GM12878 (cell line): ENCODE data around the gene ZSCAN20. TPM values are rescaled to one million over a fixed set of nuclear protein-coding genes. Genes with fewer than 3 reads are reported as not detected.
A peak's percentile ranks its signal among the peaks of the same experiment; 100 is the strongest.

ENCODE experiments used
- CHD2 ChIP-seq: IDR thresholded peaks from 2 replicates; pipeline ENCODE4 v1.6.1; 2011; ENCODE audit warnings: low read depth, low read length, improper control_type of control experiment, borderline replicate concordance
- CREM ChIP-seq: IDR thresholded peaks from 2 replicates; pipeline ENCODE4 v1.6.1; 2014; ENCODE audit warnings: antibody characterized with exemption, low read depth
- EED ChIP-seq: sonication (generic); IDR thresholded peaks from 2 replicates; pipeline ENCODE4 v1.6.1; 2016; ENCODE audit warnings: antibody characterized with exemption, low read depth
- EGR1 ChIP-seq, 2 experiments: IDR thresholded peaks; 1 replicate in 1 of 2; 2 replicates in 1 of 2; pipeline ENCODE4 v1.6.1; 2011 to 2012; ENCODE audit warnings: low read depth in 2 of 2, low read length in 2 of 2, borderline replicate concordance in 1 of 2, mild to moderate bottlenecking in 1 of 2, moderate library complexity in 1 of 2
- ELK1 ChIP-seq: IDR thresholded peaks from 2 replicates; pipeline ENCODE4 v1.6.1; 2012; ENCODE audit warnings: low read depth, low read length, improper control_type of control experiment
- HDGF ChIP-seq: fragments of 450-650 bp; IDR thresholded peaks from 2 replicates; pipeline ENCODE4 v1.6.1; 2016; ENCODE audit warnings: antibody characterized with exemption
- NRF1 ChIP-seq: conservative IDR thresholded peaks from 2 replicates; pipeline ENCODE4 v1.6.1; 2011; ENCODE audit warnings: mild to moderate bottlenecking, low read depth, low read length, improper control_type of control experiment
- PAX5 ChIP-seq: IDR thresholded peaks from 2 replicates; pipeline ENCODE4 v1.6.1; 2011; ENCODE audit warnings: low read depth, low read length, borderline replicate concordance
- RAD21 ChIP-seq: IDR thresholded peaks from 2 replicates; pipeline ENCODE4 v1.6.1; 2011; ENCODE audit warnings: mild to moderate bottlenecking, low read depth, low read length, moderate library complexity; ENCODE audit not compliant: insufficient read depth
- SKIL ChIP-seq: fragments of 450-650 bp; IDR thresholded peaks from 2 replicates; pipeline ENCODE4 v1.6.1; 2017; ENCODE audit warnings: mild to moderate bottlenecking, low read depth, inconsistent platforms; ENCODE audit not compliant: poor library complexity, severe bottlenecking
- SPI1 ChIP-seq: IDR thresholded peaks from 2 replicates; pipeline ENCODE4 v1.6.1; 2011; ENCODE audit warnings: low read depth, mild to moderate bottlenecking, low read length, moderate library complexity, borderline replicate concordance; ENCODE audit not compliant: insufficient read depth
- SRF ChIP-seq, 2 experiments: IDR thresholded peaks; 2 replicates each; pipeline ENCODE4 v1.6.1; 2011; ENCODE audit warnings: low read depth in 2 of 2, low read length in 2 of 2, mild to moderate bottlenecking in 1 of 2, moderate library complexity in 1 of 2
- TCF12 ChIP-seq: IDR thresholded peaks from 2 replicates; pipeline ENCODE4 v1.6.1; 2011; ENCODE audit warnings: low read depth, mild to moderate bottlenecking, low read length
- ZZZ3 ChIP-seq: IDR thresholded peaks from 2 replicates; pipeline ENCODE4 v1.6.1; 2011; ENCODE audit warnings: low read depth; ENCODE audit not compliant: control insufficient read depth, insufficient read length
- polyA plus RNA-seq, 11 experiments: library from polyadenylated mRNA; depleted of rRNA in 4 of 11; unstranded in 6 of 11; stranded (reverse) in 5 of 11; fragments of >200 nt; fragmentation: Nextera tagmentation in 4 of 11; fragmentation: Illumina TruSeq in 1 of 11; extraction: Ambion mirVana in 4 of 11; extraction: Trizol in 1 of 11; gene quantifications; 1 replicate in 1 of 11; 2 replicates in 10 of 11; pipeline versions ENCODE4 v1.2.1 to v1.2.3, GENCODE V29; 2011 to 2016; ENCODE audit warnings: inconsistent platforms in 2 of 11, missing spikeins in 2 of 11, low read depth in 1 of 11
- total RNA-seq, 4 experiments: library from RNA; depleted of rRNA in 3 of 4; stranded (reverse); fragments of >200 nt in 3 of 4; fragmentation: Illumina TruSeq in 1 of 4; extraction: Trizol in 1 of 4; gene quantifications; 2 replicates each; pipeline versions ENCODE4 v1.2.1 to v1.2.3, GENCODE V29; 2013 to 2021
- TF ChIP-seq, protein P1 (sequence below): fragments of 150-350 bp; IDR thresholded peaks from 2 replicates; pipeline ENCODE4 v1.6.1; 2016; ENCODE audit warnings: low read depth, low read length
- TF ChIP-seq, protein P2 (sequence below), 3 experiments: IDR thresholded peaks in 2 of 3; conservative IDR thresholded peaks in 1 of 3; 2 replicates each; pipeline ENCODE4 v1.5.1; 2011; ENCODE audit warnings: low read depth in 3 of 3, low read length in 3 of 3, mild to moderate bottlenecking in 3 of 3, control low read depth in 2 of 3, moderate library complexity in 2 of 3, inconsistent platforms in 1 of 3, mixed read lengths in 1 of 3; ENCODE audit not compliant: control insufficient read depth in 2 of 3, insufficient read depth in 1 of 3; ENCODE audit errors: extremely low read depth in 1 of 3
- TF ChIP-seq, protein P3 (sequence below): IDR thresholded peaks from 2 replicates; pipeline ENCODE4 v1.6.1; 2011; ENCODE audit warnings: borderline replicate concordance, low read depth, mild to moderate bottlenecking, moderate library complexity, low read length; ENCODE audit not compliant: insufficient read depth, poor library complexity, severe bottlenecking

ZSCAN20 gene
- total and polyA plus RNA-seq, 10 of the 15 experiments (the other 5 are each of a cell fraction or from before 2014, with no cell fraction given), result 0.35 to 5.1 (median 2.4) TPM

GRCh38 chr1:33455539-33456501 is 16.6 kb upstream of the ZSCAN20 start (continued):
- TF ChIP-seq ELK1 (no peak), SPI1 (peak; percentile 56; the same call in 1 of the 2 replicates), TCF12 (0 out of 2 replicates have a peak, but pooled peaks have one; percentile 31), NRF1 (no peak), SRF (IDR thresholded peaks at IDR 0.05; ENCODE audit: low read depth in 2 of 2, low read length in 2 of 2) (peak; percentile 60 to 80), EED (peak; percentile 62), ZZZ3 (peak; percentile 96), SKIL (no peak), CHD2 (no peak), CREM (no peak), EGR1 (IDR thresholded peaks at IDR 0.05; ENCODE audit: borderline replicate concordance in 1 of 2, low read depth in 2 of 2, low read length in 2 of 2) (no peak), HDGF (peak; percentile 81), RAD21 (peak; percentile 81), PAX5 (no peak; the same call in 1 of the 2 replicates)
- TF ChIP-seq, protein P1, sequence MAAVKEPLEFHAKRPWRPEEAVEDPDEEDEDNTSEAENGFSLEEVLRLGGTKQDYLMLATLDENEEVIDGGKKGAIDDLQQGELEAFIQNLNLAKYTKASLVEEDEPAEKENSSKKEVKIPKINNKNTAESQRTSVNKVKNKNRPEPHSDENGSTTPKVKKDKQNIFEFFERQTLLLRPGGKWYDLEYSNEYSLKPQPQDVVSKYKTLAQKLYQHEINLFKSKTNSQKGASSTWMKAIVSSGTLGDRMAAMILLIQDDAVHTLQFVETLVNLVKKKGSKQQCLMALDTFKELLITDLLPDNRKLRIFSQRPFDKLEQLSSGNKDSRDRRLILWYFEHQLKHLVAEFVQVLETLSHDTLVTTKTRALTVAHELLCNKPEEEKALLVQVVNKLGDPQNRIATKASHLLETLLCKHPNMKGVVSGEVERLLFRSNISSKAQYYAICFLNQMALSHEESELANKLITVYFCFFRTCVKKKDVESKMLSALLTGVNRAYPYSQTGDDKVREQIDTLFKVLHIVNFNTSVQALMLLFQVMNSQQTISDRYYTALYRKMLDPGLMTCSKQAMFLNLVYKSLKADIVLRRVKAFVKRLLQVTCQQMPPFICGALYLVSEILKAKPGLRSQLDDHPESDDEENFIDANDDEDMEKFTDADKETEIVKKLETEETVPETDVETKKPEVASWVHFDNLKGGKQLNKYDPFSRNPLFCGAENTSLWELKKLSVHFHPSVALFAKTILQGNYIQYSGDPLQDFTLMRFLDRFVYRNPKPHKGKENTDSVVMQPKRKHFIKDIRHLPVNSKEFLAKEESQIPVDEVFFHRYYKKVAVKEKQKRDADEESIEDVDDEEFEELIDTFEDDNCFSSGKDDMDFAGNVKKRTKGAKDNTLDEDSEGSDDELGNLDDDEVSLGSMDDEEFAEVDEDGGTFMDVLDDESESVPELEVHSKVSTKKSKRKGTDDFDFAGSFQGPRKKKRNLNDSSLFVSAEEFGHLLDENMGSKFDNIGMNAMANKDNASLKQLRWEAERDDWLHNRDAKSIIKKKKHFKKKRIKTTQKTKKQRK, result no peak
- TF ChIP-seq, protein P2, sequence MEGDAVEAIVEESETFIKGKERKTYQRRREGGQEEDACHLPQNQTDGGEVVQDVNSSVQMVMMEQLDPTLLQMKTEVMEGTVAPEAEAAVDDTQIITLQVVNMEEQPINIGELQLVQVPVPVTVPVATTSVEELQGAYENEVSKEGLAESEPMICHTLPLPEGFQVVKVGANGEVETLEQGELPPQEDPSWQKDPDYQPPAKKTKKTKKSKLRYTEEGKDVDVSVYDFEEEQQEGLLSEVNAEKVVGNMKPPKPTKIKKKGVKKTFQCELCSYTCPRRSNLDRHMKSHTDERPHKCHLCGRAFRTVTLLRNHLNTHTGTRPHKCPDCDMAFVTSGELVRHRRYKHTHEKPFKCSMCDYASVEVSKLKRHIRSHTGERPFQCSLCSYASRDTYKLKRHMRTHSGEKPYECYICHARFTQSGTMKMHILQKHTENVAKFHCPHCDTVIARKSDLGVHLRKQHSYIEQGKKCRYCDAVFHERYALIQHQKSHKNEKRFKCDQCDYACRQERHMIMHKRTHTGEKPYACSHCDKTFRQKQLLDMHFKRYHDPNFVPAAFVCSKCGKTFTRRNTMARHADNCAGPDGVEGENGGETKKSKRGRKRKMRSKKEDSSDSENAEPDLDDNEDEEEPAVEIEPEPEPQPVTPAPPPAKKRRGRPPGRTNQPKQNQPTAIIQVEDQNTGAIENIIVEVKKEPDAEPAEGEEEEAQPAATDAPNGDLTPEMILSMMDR (IDR thresholded peaks at IDR 0.05 in 2 of 3, conservative IDR thresholded peaks at IDR 0.05 in 1 of 3; ENCODE audit: control insufficient read depth in 2 of 3, extremely low read depth in 1 of 3, insufficient read depth in 1 of 3, low read depth in 3 of 3, low read length in 3 of 3), result peak; percentile 74 to 80 (median 74)
- TF ChIP-seq, protein P3, sequence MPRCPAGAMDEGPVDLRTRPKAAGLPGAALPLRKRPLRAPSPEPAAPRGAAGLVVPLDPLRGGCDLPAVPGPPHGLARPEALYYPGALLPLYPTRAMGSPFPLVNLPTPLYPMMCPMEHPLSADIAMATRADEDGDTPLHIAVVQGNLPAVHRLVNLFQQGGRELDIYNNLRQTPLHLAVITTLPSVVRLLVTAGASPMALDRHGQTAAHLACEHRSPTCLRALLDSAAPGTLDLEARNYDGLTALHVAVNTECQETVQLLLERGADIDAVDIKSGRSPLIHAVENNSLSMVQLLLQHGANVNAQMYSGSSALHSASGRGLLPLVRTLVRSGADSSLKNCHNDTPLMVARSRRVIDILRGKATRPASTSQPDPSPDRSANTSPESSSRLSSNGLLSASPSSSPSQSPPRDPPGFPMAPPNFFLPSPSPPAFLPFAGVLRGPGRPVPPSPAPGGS, result no peak
